Motor neuron (in vitro differentiated cells): ENCODE measurements around the gene SLC22A5. TPM values are rescaled to one million over a fixed set of nuclear protein-coding genes. Genes with fewer than 3 reads are reported as not detected.
"Not testable (repeated sequence)": the region's sequence is repeated elsewhere in the genome, so short reads cannot be mapped to it uniquely, and the experiment has no call there.

Source experiments
- ATAC-seq, 8 experiments: fragments of 200-7000 bp; cut with Tn5 transposase; replicated peaks in 6 of 8; 2 replicates each; pipeline ENCODE4 v1.8.0; 2021; ENCODE audit warnings: mild to moderate bottlenecking in 8 of 8, moderate library complexity in 8 of 8
- H3K27ac ChIP-seq, 2 donors: fragments of 250-450 bp; sonication (Bioruptor Pico); 2 replicates each; pipeline ENCODE4 v1.9.0; 2021; ENCODE audit warnings: antibody characterized with exemption in 2 of 2, mild to moderate bottlenecking in 2 of 2, moderate library complexity in 1 of 2
- H3K4me1 ChIP-seq, 2 donors: fragments of 250-450 bp; sonication (Bioruptor Pico); replicated peaks in 1 of 2; 2 replicates each; pipeline ENCODE4 v1.6.1; 2021; ENCODE audit warnings: antibody characterized with exemption in 2 of 2, mild to moderate bottlenecking in 2 of 2, moderate library complexity in 1 of 2
- H3K4me3 ChIP-seq, 5 donors: fragments of 250-450 bp; sonication (Bioruptor Pico); 2 replicates each; pipeline ENCODE4 v1.9.0; 2021; ENCODE audit warnings: antibody characterized with exemption in 5 of 5, mild to moderate bottlenecking in 5 of 5, moderate library complexity in 4 of 5
- WGBS, 10 experiments: fragments of 450-650 bp; shearing (Covaris generic); methylation state at CpG; one replicate each; pipeline ENCODE4 v1.0.0; 2022; 5-methylcytosine and 5-hydroxymethylcytosine counted together
- in situ Hi-C, 9 experiments: fragments of 400-800 bp; cut with MboI; loops; one replicate each; pipeline ENCODE4 v1.15.0; 2021; ENCODE audit warnings: low sequenced_read_pairs in 9 of 9, low pct_unique_long_range_greater_than_20kb in 2 of 9; ENCODE audit not compliant: unreplicated experiment in 9 of 9
- total RNA-seq, 8 experiments: library from RNA; unstranded; fragments of 300-600 nt; gene quantifications; 2 replicates each; pipeline versions ENCODE4 v1.2.3 to v1.2.4, GENCODE V29; 2022

SLC22A5 gene
- total RNA-seq, 8 experiments from 2014 or later = 1.1 to 7.0 (median 3.1) TPM

DNA sequence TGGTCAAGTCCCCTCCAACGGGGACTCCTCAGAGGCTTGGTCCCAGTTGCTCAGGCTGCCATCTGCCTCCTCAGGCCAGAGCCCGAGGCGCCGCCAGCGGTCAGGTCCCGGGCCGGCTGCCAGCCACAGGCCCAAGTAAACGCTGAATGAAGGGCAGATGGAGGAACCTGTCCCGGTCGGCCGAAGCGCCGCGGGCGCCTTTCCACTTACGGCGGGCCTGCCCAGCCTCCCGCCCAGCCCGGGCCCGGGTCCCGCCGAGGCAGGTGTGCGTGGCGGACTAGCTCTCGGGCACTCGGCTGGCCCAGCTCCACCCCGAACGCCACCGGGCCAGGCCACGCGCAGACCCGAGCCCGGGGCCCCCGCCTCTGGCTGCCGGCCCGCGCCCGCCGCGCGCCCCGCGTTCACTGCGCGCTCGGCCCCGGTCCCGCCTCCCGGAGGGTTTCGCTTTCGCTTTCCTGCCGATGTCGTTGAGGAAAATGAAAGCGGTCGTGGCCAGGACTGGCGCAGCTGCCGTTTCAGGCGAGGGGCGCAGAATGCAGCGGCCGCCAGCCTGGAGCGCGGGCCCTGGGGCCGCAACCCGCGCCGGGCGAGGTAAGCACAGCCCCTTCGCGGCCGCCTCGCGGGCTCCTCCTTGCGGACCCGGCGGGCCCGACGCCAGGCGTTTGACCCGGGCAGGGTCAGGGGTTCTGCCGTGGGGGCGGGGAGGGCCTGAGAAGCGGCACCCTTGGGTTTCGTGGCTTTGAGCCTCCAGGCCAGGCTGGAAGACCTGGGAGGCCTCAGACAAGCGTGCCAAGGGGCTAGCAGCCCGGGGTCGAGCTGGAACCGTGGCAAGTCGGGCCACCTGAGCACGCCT, 41.2 kb downstream of the SLC22A5 start:
- Histone ChIP-seq H3K4me1 (peaks cover 0 to 9% of the 10 kb centered on the region in 2 donors), H3K4me3 (peak overlapping the region; percentile 40 to 52 (median 44)), H3K27ac (peak overlapping the region; percentile 55 to 86)
- in situ Hi-C loops = no loop called here
- peak; percentile 76 to 96 (median 94) for ATAC-seq
- WGBS, 10 experiments = 0 to 4% (median 0%) methylated on average over 1 to 49 of the region's 90 CpGs; no CpG with 5 or more reads in 3 of the 10 experiments

DNA sequence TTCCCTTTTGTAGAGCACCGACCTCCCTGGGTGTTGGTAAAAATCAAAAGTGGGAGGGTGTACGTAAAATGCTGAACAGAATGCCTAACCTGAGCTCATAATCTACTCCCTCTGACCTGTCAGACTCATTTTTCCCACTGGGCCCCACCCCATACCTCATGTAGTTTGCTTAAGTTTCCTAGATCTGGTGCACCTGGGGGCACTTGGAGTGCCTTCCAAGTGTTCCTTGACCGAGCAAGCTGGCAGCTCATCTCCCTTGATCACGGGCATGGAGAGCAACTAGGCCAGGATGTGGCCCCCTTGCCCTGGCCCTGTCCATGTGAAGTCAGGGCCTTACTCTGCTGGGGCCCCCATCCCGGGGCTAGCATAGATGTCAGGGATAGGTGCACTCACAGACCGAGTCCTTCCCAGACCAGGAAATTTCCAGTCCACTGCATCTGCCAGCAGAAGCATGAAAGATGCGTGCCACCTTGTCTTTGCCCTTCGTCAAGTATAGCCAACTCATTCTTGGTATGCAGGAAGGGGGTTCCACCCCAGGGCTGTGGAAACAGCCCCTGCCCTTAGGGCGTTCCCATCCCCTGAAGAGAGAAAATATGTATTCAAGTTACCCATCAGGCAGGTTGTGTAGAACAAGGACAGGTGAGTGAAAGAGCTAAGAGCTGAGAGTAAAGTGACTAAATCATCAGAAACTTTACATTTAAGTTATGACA, 41.9 kb downstream of the SLC22A5 start:
- WGBS, 10 experiments = 0 to 100% (median 75%) methylated on average over 1 to 6 of the region's 9 CpGs; no CpG with 5 or more reads in 4 of the 10 experiments
- H3K4me3 ChIP-seq = peak overlapping the region in 4 of 5 donors; percentile 42 to 52 (median 46)
- H3K4me1 ChIP-seq = peaks cover 0 to 9% of the 10 kb centered on the region in 2 donors
- H3K27ac ChIP-seq = peak overlapping the region in 1 of 2 donors; percentile 86
- peak in 3 of 8 experiments; percentile 10 to 14 (median 11) for ATAC-seq
- in situ Hi-C loops = no loop called here

DNA sequence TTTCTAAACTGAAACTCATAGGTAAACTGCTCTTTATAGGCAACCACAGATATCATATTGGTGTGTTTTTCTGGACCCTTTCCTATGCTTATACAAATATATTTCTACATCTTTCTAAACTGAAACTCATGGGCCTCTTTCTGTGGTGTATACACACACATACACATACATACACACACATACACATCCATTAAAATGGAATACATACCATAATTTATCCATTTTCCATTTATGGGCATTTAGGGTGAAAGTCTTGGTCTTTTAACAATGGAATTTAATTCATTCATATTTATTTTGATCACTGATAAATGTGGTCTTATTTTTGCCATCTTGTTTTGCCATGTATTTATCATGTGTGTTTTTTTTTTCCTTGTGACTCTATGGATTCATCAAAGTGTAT, 44.1 kb downstream of the SLC22A5 start:
- Histone ChIP-seq H3K4me3 (no peak overlapping the region), H3K27ac (no peak overlapping the region), H3K4me1 (peaks cover 0 to 9% of the 10 kb centered on the region in 2 donors)
- ATAC-seq = no peak
- in situ Hi-C loops = no loop called here

DNA sequence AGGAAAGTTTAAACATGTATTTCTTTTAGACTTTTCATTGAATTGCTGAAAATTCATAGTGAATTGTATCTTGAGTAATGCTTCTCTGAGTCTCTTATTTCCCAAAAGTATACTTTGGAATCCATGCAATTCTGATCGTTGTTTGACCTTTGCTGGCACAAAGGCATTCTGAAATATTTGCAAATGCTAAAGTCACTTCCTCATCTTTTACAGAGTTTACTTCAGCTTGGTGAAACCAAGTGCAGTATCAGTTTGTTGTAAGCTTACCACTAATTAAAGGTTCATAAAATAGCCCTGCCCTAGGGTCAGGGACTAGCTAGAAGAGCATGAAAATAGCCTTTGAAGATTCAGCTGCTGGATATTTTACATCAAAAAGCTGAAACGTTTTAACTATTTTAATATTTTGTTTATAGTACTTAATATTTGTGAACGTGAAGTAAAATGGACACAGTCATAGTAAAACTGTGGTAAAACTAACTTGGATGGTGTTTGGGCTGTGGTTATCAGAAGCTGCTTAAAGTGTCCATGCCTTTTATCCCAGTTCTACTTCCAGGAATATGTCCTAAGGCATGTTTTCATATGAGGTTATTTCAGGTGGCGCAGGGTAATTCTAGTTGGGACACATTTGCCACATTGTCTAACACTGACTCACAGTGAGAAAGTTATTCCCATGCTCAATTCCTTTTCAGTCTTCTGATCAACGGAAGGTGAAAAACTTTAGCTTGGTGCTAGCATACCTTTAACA, 45.3 kb downstream of the SLC22A5 start:
- Histone ChIP-seq H3K27ac (no peak overlapping the region), H3K4me1 (peaks cover 0 to 10% of the 10 kb centered on the region in 2 donors), H3K4me3 (no peak overlapping the region)
- 15 to 71% (median 50%) methylated on average over 1 to 5 of the region's 5 CpGs for WGBS, 10 experiments
- peak in 3 of 8 experiments; percentile 4 to 9 (median 4) for ATAC-seq
- in situ Hi-C loops = no loop called here

- ATAC-seq, in situ Hi-C loops, H3K4me1 ChIP-seq, H3K4me3 ChIP-seq, H3K27ac ChIP-seq: not testable (repeated sequence)
- 70 to 100% (median 92%) methylated on average over 1 to 6 of the region's 7 CpGs; no CpG with 5 or more reads in 3 of the 10 experiments for WGBS, 10 experiments
Measured at GRCh38 chr5:132415516-132415915, 46.0 kb downstream of the SLC22A5 start.

DNA sequence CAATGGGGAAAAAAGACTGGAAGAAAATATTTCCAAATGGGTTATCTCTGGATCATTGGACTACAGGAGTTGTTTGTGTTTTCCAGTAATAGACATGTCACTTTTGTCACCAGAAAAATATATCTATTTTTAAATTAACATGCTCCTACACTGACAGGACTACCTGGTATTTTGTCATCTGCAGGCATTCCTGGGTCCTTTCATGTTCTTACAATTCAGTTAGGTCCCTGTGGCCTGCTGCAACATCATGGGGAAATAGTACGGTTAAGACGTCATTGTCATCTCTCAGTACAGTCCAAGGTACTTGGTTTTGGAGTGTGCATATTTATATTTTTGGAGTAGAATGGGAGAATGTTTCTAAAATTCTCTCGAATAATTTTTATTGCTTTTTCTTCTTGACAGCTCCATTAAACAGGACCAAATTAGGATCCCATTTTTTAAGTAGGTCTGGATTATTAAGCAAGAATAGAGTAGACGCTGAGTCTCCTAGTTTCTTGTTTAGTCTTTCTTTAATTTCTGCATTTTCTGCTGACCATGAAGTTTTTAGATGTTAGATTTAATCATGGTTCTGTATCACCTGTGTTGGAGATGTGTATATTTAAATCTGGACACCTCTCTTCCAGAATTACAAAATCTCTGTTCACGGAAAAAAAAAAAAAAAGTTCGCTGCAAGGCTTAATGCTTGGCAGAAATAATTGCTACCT, 46.9 kb downstream of the SLC22A5 start:
- 0 to 100% (median 91%) methylated on average over 1 to 6 of the region's 6 CpGs for WGBS, 10 experiments
- Histone ChIP-seq H3K27ac (no peak overlapping the region), H3K4me1 (peaks cover 0 to 3% of the 10 kb centered on the region in 2 donors), H3K4me3 (no peak overlapping the region)
- in situ Hi-C loops = no loop called here
- ATAC-seq = no peak

DNA sequence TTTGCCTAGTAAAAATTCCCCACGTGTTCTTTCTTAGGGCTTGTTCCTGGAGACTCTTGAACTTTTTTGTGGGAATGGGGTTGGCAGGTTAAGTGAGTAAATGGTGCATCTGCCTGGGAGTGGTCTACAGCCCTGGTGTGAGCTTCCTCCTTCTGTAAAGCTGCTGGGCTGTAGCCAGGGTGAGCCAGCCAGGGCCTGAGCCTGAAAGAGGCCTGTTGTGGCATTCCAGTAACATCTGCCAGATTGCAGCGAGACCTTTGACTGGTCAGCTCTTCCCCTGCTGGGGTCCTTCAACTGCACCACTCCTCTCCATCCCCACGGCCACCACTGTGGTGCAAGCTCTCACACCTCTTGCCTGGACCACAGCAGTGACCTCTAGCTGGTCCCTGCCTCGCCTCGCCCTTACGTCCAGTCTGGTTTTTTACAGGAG, 47.5 kb downstream of the SLC22A5 start:
- in situ Hi-C loops = no loop called here
- ATAC-seq = no peak
- 30 to 100% (median 80%) methylated on average over 1 to 5 of the region's 6 CpGs; no CpG with 5 or more reads in 3 of the 10 experiments for WGBS, 10 experiments
- no peak overlapping the region for H3K27ac ChIP-seq
- no peak overlapping the region for H3K4me3 ChIP-seq
- H3K4me1 ChIP-seq = peaks cover 0 to 3% of the 10 kb centered on the region in 2 donors

- no peak for ATAC-seq
- Histone ChIP-seq H3K27ac (no peak overlapping the region), H3K4me3 (no peak overlapping the region), H3K4me1 (peaks cover 0 to 3% of the 10 kb centered on the region in 2 donors)
- 72 to 100% (median 92%) methylated on average over 1 to 6 of the region's 6 CpGs; no CpG with 5 or more reads in 1 of the 10 experiments for WGBS, 10 experiments
- in situ Hi-C loops = no loop called here
Measured at GRCh38 chr5:132417461-132417860, 48.0 kb downstream of the SLC22A5 start.

- in situ Hi-C loops = no loop called here
- 50 to 100% (median 81%) methylated on average over 1 to 4 of the region's 4 CpGs; no CpG with 5 or more reads in 4 of the 10 experiments for WGBS, 10 experiments
- Histone ChIP-seq H3K27ac (no peak overlapping the region), H3K4me3 (no peak overlapping the region), H3K4me1 (peaks cover 0 to 3% of the 10 kb centered on the region in 2 donors)
- no peak for ATAC-seq
Measured at GRCh38 chr5:132417889-132418485, 48.5 kb downstream of the SLC22A5 start.

DNA sequence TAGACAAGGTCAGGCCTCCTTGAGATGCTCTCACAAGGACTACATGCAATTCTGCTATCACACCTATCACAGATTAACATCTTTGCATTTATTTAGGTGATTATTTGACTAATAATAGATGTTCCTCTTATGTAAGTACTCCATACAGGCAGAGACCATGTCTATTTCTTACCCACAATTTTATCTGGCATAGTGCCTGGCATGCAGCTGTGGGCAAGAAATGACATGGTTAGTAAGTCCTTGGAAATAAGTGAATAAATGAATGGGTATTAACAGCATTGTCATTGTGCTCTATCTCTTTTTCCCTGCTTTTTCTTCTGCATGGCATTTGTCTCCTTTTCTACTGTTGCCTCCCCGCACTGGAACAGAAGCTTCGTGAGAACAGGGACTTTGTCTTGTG, 49.4 kb downstream of the SLC22A5 start:
- Histone ChIP-seq H3K4me3 (no peak overlapping the region), H3K27ac (no peak overlapping the region), H3K4me1 (peaks cover 0 to 3% of the 10 kb centered on the region in 2 donors)
- WGBS, 10 experiments = 92 to 100% (median 100%) methylated on average over 1 to 2 of the region's 2 CpGs; no CpG with 5 or more reads in 4 of the 10 experiments
- no peak for ATAC-seq
- in situ Hi-C loops = no loop called here

- 0 to 100% (median 37%) methylated on average over 1 to 9 of the region's 12 CpGs; no CpG with 5 or more reads in 2 of the 10 experiments for WGBS, 10 experiments
- Histone ChIP-seq H3K4me1 (peaks cover 0 to 3% of the 10 kb centered on the region in 2 donors), H3K27ac (no peak overlapping the region), H3K4me3 (peak overlapping the region in 1 of 5 donors; percentile 1)
- in situ Hi-C loops = no loop called here
- peak; percentile 36 to 98 (median 97) for ATAC-seq
Measured at GRCh38 chr5:132419502-132420468, 50.3 kb downstream of the SLC22A5 start.
